GM21717 (cell line): ENCODE measurements around the gene PPP3CA.
"Not testable (repeated sequence)": the region's sequence is repeated elsewhere in the genome, so short reads cannot be mapped to it uniquely, and the experiment has no call there.

Experiments used
- ATAC-seq: cut with Tn5 transposase; IDR thresholded peaks from one replicate; pipeline ENCODE4 v1.9.1; 2021; ENCODE audit warnings: mild to moderate bottlenecking, moderate library complexity; ENCODE audit not compliant: unreplicated experiment

PPP3CA gene

DNA sequence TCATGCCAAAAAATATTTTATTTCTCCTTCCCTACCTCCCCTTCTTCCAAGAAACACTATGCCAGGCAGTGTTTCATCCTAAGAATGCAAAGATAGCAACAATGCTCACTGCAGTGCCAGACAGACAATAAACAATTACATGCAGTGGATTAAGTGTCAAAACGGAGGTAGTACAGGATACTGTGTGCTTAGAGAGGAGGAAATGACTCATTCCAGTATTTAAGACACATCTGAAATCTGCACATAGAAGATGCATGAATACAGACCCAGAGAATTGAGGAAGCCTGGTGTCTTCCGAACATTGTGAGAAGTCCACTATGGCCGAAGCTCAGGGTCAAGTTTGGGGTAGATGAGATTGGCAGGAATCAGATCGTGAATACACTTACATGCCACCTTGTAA is 326.4 kb downstream of the PPP3CA start:
- peak; percentile 49 for ATAC-seq

DNA sequence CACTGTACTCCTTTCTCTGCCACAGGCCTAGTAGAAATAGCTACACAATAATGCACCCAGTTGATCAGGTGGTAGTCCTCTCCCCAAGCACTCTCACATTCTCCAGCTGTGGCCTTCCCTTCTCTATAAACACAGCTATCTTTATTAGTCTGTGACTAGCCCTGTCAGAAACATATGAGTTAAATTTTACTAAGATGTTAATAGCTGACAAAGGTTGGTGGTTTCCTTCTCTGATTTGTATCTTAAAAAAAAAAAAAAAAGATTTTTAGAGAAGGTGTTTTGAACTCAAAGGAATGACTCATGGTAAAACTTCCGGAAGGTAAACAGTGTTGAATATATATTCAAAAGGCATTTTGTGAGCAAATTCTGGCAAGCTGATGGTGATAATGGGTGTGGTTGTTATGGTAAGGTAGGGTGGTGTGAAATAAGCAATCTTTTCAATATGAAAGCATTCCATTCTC is 327.4 kb downstream of the PPP3CA start:
- peak; percentile 39 for ATAC-seq

DNA sequence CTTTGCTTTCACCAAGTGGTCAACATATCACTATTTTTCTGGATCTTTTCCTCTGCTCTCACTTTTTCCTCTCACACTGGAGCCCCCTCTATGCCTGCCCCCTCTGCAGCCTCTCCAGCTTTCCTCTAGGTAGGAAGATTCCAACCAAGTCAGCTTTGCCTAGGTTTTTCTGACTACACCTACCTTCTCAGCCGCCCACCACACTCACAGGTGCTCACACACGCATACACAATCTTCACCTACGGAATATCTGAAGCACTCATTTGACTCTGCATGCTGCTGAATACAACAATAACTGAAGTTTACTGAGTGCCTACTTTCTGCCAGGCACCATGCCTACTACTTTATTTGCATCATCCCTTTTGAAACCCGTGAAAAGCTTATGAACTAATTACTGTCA is 328.0 kb downstream of the PPP3CA start:
- peak; percentile 2 for ATAC-seq

DNA sequence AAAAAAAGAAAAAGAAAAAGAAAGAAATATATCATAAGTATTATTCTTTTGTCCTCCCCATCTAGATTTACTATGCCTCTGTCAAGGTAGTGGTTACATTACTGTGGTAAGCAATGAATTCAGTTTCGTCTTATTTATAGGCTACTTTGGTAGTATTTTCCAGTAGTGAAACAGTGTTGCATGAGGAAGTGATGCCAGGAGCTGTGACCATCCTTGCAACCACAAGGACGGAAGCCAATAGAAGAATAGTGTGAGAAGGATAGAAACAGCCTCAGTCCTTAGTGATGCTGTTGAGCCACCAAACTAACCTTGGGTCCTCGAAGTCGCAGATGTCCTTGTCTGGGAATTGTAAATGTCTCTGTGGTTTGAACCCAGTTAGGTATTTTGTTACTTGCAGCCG is 328.5 kb downstream of the PPP3CA start:
- ATAC-seq = peak; percentile 80

DNA sequence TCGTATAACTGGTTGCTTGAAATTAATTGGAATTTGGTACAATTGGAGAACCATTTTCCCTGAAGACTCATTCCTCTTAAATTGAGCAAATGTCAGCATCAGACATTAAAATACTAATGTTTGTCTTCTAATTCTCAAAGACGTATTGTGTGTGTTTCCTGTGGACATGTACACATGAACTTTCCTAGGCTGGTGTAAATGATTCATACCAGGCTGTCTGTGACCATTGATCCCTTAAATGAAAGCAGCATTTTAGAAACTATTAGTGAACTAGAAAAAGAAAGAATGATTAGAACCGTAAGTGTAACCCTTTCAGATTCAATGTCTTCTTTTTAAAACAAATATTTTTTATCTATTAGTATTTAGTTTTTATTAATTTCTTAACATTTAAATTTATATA is 332.9 kb downstream of the PPP3CA start:
- ATAC-seq = peak; percentile 42

DNA sequence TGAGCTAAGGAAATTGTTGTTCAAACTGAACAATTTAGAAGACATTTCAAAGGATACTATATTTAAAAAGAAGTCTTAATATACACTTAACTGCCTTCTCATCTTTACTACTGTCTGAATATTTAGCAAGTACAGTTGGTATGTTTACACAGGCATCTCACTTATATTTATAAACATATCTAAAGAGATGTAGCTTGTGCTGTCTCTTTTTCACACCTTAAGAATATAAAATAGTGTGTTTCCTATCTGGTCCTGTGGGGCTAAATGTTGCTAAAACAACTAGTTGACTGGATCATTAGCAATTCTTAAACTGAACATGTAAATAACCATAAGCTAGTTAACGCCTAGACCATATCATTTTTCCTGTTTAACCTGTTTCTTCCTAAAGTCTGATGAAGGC is 336.3 kb downstream of the PPP3CA start:
- no peak for ATAC-seq

DNA sequence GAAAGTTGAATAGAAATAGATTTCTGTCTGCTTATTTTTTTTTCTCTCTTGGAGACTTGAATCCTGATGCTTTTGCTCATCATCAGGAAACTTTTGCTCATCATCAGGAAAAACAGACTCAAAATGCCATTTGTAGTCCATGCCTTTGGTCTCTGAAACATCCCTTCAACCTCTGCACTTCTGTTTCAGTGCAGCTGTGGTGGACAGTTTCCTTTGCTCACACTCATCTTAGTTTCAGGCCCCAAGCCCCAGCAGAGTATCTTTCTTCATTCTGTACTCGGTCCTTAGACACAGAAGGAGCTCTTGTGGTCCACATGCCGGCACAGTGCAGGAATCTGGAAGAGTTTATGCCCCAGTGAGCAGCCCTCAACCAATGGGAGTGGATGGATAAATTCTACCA is 337.9 kb downstream of the PPP3CA start:
- ATAC-seq = peak; percentile 72

DNA sequence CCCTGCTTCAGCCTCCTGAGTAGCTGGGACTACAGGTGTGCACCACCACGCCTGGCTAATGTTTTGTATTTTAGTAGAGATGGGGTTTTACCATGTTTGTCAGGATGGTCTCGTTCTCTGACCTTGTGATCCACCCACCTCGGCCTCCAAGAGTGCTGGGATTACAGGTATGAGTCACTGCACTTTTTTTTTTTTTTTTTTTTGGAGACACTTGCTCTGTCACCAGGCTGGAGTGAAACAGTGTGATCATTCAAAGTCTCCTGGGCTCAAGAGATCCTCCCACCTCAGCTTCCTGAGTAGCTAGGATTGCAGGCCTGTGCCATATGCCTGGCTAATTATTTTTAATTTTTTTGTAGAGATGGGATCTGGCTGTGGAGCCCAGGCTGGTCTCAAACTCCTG is 338.8 kb downstream of the PPP3CA start:
- no peak for ATAC-seq

DNA sequence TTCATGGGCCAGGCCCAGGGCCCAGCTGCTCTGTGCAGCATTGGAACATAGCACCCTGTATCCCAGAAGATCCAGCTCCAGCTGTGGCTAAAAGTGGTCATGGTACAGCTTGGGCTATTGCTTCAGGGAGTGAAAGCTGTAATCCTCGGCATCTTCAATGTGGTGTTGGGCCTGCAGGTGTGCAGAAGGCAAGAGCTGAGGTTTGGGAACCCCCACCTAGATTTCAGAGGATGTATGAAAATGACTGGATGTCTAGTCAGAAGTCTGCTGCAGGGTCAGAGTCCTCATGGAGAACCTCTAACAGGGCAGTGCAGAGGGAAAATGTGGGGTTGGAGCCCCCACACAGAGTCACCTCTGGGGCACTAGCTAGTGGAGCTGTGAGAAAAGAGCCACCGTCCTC is 341.7 kb downstream of the PPP3CA start:
- ATAC-seq = peak; percentile 58

DNA sequence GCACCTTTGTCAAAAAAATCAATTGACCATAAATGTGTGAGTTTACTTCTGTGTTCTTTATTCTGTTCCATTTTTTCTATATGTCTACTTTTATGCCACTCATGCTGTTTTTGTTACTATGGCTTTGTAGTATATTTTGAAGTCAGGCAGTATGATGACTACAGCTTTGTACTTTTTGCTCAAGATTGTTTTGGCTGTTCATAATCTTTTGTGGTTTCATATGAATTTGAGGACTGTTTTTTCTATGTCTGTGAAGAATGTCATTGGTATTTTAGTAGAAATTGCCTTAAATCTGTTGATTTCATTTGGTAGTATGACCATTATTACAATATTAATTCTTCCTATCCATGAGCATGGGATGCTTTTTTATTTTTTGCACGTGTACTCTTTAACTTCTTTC is 346.8 kb downstream of the PPP3CA start:
- ATAC-seq = no peak

DNA sequence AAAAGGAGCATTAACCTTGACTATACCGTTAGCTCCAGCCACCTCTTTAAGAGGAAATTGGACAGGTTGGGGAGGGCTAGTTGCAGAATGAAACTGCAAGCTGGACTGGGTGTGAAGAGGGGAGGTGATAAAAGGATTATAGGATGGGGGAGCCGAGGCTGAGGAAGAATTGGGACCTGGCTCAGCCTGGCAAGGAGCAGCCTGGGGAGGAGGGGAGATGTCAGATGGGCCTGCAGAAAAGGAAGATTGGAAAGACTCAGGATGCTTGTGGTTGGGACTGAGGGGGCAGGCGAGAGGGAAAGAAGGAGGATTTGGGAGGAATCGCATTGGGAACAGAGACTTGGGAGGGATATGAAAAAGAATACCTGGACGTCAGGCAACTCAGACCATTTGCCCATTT is 351.7 kb downstream of the PPP3CA start:
- no peak for ATAC-seq

DNA sequence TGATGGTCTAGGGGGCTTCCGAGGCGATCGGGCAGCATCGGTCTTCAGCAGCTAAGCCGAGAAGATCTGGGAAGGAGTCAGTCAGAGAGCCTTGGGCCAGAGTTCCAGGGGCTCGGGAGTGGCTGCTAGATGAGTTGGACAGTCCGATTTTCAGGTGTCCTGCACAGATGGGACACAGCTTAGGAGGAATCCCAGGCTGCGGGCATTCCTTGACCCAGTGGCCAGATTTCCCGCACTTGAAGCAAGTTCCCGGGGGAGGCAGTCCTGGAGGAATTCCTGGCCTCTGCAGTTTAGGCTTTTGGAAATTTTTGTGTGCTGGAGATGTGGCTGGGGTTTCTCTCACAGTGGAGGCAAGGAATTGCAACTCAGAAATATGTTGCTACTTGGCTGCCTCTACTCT is 352.3 kb downstream of the PPP3CA start:
- ATAC-seq = not testable (repeated sequence)

DNA sequence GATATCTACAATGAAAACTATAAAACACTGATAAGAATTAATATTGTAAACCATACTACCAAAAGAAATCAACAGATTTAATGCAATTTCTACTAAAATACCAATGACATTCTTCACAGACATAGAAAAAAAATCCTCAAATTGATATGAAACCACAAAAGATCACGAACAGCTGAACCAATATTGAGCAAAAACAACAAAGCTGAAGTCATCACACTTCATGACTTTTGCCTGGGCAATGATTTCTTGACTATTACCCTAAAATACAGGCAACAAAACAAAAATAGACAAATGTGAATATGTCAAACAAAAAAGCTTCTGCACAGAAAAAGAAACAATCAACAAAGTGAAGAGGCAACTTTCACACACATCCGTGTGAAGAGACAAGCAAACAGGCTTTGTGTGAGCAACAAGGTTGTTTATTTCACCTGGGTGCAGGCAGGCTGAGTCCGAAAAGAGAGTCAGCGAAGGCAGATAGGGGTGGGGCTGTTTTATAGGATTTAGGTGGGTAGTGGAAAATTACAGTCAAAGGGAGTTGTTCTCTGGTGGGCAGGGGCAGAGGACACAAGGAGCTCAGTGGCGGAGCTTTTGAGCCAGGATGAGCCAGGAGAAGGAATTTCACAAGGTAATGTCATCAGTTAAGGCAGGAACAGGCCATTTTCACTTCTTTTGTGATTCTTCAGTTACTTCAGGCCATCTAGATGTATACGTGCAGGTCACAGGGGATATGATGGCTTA is 355.8 kb downstream of the PPP3CA start:
- ATAC-seq = not testable (repeated sequence)

DNA sequence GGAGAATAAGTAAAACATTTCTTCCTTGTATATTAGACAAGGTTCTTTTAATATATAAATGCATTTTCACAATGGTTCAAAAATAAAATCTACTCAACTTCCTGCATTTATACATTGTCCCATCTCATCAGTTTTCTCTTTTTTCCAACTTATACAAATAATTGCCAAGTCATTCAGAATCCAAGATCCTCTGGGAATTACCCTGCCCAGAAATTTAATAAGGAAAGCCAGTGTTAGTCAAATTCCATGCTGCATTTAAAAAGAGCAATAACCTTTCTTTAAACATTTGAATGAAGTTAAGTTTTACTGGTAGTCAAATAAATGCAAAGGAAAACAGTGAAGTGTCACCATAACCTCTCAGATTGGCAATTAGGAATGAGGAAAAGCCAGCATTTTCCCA is 357.9 kb downstream of the PPP3CA start:
- ATAC-seq = no peak

DNA sequence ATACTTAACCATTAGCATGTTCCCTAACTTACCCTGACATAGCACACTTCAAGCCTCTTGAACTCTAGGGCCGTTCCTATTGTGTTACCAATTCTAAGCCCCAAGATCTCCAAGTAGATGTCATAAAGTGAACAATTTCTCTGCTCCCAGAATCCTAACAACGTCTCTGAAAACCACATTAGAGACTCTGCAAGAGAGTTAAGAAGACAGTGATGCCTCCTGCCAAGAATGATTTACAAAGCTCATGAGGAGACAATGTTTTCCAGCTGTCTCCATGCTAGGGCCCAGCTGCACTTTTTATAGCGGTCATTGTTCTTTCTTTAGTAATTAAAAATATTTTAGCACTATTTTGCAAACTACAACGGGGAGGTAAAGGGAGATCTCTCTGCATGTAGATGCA is 358.4 kb downstream of the PPP3CA start:
- ATAC-seq = no peak

DNA sequence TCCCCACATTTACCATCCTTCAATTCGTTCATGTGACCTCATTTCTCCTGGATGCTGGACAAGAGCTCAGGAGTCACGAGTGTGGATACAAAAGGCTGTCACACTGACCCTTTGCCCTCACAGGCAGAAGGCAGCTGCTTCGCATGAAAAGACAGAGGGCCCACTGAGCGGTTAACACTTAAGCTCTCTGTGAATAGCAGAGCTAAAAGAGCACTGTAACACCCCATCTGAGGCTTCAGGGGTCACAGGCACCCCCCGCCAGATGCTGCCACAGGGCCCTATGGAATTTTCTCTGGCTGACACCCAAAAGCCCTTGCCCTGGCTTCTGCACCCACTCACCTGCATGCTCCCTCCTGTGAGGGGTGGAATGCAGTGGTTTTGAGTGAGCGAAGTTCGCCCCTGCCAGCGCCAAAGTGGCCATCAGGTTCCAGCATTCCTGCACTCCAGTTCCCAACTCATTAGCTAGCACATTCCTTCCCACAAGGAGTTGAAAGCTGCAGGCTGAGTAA is 360.9 kb downstream of the PPP3CA start:
- no peak for ATAC-seq

DNA sequence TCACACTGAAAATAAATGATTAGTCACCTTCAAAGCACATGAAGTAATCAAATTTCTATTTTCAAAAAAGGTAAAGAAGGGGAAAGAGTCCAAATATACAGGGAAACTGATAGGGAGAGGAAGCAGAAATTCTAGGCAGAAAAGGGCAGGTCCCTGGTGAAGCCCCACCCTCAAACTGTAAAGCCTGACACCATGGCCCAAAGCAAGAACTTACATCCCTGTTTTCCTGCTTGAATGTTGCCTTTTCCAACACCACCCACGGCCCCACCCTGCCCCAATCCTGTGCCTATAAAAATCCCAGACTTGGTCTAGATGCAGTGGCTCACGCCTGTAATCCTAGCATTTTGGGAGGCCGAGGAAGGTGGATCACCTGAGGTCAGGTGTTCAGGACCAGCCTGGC is 361.8 kb downstream of the PPP3CA start:
- ATAC-seq = no peak

DNA sequence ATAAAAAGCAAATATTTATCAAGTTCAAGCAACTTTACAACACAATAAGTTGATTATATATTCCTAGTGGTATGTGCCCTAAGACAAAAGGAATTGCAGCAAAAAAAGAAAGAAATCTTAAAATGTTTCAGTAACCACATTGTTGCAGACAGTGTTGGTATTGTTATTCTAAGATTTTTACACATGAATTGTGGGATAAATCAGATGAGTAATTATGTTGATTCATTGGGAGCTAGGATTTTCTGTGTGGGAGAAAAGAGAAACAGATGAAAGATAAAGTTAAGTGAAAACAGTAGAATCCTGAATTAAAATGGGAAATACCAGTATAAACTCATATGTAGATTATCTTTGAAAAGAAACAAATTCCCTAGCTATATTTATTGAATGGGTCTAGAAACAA is 362.4 kb downstream of the PPP3CA start:
- ATAC-seq = no peak

DNA sequence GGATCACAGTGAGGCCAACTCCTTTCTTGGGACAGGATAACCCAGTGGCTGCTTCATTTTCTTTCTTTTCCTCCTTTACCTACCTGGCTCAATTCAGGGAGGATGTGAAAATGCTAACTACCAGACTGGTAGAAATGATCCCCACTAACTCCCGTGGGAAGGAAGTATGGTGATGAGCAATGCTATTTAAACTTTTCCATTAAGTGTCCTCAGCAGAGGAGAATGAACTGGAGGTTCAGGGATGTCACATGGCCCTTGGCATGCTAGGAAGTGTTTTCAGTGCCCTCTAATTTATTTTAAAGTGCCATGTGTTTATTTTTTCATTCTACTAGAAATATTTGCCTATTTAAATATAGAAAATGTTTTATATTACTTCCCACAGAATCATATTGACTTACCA is 363.9 kb downstream of the PPP3CA start:
- ATAC-seq = no peak

DNA sequence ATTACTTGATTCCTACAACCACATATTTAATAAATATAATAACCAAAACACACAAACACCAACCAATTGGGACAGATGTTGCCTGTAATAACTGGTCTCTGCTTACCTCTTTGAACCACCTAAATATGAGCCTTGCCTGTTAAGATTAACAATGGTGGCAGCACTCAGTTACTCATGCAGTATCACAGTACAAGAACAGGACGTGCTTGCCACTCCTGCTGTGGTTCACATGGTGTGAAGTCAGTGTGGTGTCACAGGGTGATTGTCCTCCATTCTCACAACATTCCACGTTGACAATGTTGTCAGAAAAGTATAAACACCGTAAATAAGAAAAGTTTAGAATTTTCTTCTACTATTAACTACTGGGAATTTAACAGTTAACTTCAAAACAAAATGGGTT is 365.0 kb downstream of the PPP3CA start:
- ATAC-seq = no peak

DNA sequence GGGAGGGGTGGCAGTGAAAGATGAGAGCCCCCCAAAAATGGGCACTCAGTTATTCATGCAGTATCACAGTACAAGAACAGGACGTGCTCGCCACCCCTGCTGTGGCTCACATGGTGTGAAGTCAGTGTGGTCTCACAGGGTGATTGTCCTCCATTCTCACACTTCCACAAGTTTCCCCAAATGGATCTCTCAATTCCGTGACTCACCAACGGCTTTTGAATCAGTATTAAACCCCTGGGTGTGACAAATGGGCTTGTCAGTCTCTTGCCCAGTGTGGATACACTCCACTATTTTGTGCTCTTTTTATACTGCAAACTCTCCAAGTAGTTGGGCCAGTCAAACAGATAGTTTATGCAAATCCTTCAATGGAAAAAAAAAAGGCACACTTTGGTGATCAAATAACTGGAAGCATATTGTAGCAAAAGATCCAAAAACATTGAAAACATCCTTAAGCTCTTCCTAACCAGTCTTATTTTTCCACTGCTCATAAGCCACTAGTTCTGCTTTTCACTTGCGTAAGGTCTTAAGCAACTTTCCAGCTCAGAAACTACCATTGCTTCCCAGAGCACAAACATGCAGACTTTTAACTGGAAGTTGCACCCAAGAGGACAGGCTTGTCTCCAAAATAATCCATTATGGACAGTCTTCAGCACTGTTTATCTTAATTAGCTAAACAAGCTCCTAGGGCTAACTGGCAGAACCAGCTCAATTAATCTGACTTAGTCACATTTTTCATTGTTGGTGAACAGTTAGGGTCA is 365.7 kb downstream of the PPP3CA start:
- no peak for ATAC-seq

DNA sequence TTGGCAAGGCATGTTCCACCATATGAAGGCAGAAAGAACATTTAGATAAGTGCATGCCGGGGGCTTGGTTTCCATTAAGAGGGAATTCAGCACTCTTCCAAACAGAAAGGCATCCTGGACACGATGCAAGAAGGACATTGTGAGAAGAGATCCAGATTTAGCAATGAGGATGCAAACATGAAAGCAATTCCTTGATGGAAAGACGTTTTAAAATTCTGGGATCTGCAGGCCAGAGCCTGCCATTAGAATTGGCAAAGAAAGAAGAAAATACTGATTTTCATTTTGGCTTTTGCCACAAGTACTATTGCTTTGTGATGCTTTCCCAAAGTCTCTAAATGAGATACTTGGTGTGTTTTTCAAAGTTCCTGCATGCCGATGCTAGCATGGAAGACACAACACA is 367.6 kb downstream of the PPP3CA start:
- ATAC-seq = no peak
